ENCODE data around the gene JMJD6. TPM values are rescaled to one million over a fixed set of nuclear protein-coding genes. Genes with fewer than 3 reads are reported as not detected.

Gene JMJD6
- total and polyA plus RNA-seq, 9 of the 15 experiments (the other 6 are each of a cell fraction or from before 2014, with no cell fraction given), result 2.5 to 52.3 (median 36.3) TPM

DNA sequence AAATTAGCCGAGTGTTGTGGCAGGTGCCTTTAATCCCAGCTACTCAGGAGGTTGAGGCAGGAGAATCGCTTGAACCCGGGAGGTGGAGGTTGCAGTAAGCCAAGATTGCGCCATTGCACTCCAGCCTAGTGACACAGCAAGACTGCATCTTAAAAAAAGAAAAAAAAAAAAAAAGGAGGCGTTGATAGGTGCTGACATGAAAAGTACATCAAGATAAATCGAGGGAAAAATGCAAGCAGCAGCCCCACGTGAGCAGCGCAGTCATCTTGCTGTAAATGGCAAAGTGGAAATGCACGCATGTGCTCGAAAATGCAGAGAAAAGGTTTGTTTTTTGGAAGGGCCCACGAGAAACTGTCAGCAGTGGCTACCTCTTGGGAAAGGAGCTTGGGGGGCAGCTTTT, 36.5 kb downstream of the JMJD6 start (continued):
- TF ChIP-seq ZNF518B (CRISPR knock-in tag; IDR thresholded peaks at IDR 0.05), result no peak
- TF ChIP-seq SMAD2 (IDR thresholded peaks at IDR 0.05; ENCODE audit: low read depth, low read length), result no peak
- TF ChIP-seq KLF16 (IDR thresholded peaks at IDR 0.05), result no peak
- TF ChIP-seq VEZF1 (CRISPR knock-in tag; IDR thresholded peaks at IDR 0.05), result no peak
- TF ChIP-seq YBX1 (IDR thresholded peaks at IDR 0.05), result no peak
- TF ChIP-seq TAF1 (IDR thresholded peaks at IDR 0.05; ENCODE audit: control insufficient read depth, extremely low read depth, insufficient read depth, low read length, severe bottlenecking), result no peak
- peak; percentile 45 for TF ChIP-seq ARID1B (IDR thresholded peaks at IDR 0.05)
- 0 out of 2 replicates have a peak, but pooled peaks have one; percentile 18 for TF ChIP-seq MGA (IDR thresholded peaks at IDR 0.05)
- TF ChIP-seq EHMT2 (IDR thresholded peaks at IDR 0.05), result no peak
- TF ChIP-seq, protein P1, sequence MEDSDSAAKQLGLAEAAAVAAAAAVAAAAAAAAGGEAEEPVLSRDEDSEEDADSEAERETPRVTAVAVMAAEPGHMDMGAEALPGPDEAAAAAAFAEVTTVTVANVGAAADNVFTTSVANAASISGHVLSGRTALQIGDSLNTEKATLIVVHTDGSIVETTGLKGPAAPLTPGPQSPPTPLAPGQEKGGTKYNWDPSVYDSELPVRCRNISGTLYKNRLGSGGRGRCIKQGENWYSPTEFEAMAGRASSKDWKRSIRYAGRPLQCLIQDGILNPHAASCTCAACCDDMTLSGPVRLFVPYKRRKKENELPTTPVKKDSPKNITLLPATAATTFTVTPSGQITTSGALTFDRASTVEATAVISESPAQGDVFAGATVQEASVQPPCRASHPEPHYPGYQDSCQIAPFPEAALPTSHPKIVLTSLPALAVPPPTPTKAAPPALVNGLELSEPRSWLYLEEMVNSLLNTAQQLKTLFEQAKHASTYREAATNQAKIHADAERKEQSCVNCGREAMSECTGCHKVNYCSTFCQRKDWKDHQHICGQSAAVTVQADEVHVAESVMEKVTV (CRISPR knock-in tag; IDR thresholded peaks at IDR 0.05), result no peak
